ENCODE results near the gene UTP25. TPM values are rescaled to one million over a fixed set of nuclear protein-coding genes. Genes with fewer than 3 reads are reported as not detected.

The UTP25 gene
- polyA plus RNA-seq, 1 donor (not counting 4 experiments of a cell fraction or from before 2014, with no cell fraction given) = 13.3 TPM

DNA sequence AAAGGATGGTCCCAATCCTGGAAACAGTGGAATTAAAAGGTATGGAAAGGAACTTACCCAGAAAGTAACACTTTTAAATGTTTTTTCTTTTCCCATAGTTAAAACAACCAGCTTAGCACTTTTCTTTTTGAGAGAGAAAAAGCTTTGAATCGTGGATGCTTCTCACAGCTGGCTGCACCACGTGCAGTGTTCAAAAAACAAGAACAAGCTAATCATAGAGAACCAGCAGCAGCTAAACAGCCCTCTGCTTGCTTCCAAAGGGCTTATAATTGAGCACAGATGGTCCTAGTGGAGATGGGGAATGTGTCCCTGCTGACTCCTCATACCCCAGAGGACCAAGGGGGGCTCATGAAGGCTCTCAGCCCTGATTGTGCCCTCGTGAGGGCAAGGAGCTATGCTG is 26.4 kb downstream of the UTP25 start:
- H3K79me2 ChIP-seq (ENCODE audit: control insufficient read depth, insufficient read depth, low read length) = no peaks in the 10 kb centered on the region
- H3K9ac ChIP-seq (ENCODE audit: control insufficient read depth, extremely low read depth, insufficient read depth, low read length) = no peak overlapping the region
- no peak for DNase-seq (ENCODE audit: low read depth, low spot score)
- no peaks in the 10 kb centered on the region for H3K4me1 ChIP-seq (ENCODE audit: control insufficient read depth, extremely low read depth, insufficient read depth, low read length)
- no peak for FAIRE-seq
- H3K9me3 ChIP-seq (ENCODE audit: control insufficient read depth, low read depth, low read length) = no peaks in the 10 kb centered on the region
- no peak overlapping the region for H3K27ac ChIP-seq (ENCODE audit: control insufficient read depth, insufficient read depth, low read length)
- no peaks in the 10 kb centered on the region for H3K9me1 ChIP-seq (ENCODE audit: control insufficient read depth, extremely low read depth, insufficient read depth, low read length)
- dilution Hi-C loops (cut with MboI; ENCODE audit: extremely low pct_ligation_motif_present, low sequenced_read_pairs) = no loop called here
- no peak overlapping the region for H3K4me3 ChIP-seq (ENCODE audit: control insufficient read depth in 2 of 3, extremely low read depth in 1 of 3, insufficient read depth in 2 of 3, low read depth in 1 of 3, low read length in 3 of 3)
- H3K27me3 ChIP-seq (ENCODE audit: control insufficient read depth, extremely low read depth, insufficient read depth, low read length) = no peaks in the 10 kb centered on the region
- TF ChIP-seq, protein P1, sequence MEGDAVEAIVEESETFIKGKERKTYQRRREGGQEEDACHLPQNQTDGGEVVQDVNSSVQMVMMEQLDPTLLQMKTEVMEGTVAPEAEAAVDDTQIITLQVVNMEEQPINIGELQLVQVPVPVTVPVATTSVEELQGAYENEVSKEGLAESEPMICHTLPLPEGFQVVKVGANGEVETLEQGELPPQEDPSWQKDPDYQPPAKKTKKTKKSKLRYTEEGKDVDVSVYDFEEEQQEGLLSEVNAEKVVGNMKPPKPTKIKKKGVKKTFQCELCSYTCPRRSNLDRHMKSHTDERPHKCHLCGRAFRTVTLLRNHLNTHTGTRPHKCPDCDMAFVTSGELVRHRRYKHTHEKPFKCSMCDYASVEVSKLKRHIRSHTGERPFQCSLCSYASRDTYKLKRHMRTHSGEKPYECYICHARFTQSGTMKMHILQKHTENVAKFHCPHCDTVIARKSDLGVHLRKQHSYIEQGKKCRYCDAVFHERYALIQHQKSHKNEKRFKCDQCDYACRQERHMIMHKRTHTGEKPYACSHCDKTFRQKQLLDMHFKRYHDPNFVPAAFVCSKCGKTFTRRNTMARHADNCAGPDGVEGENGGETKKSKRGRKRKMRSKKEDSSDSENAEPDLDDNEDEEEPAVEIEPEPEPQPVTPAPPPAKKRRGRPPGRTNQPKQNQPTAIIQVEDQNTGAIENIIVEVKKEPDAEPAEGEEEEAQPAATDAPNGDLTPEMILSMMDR (optimal IDR thresholded peaks at IDR 0.05 in 1 of 3, IDR thresholded peaks at IDR 0.05 in 1 of 3, conservative IDR thresholded peaks at IDR 0.05 in 1 of 3; ENCODE audit: extremely low read depth in 1 of 3, insufficient read depth in 2 of 3, low read length in 3 of 3) = no peak
- no peak for TF ChIP-seq EZH2 (IDR thresholded peaks at IDR 0.05; ENCODE audit: low read length)
- no peak overlapping the region for H2AFZ ChIP-seq (ENCODE audit: control insufficient read depth, low read length)
- H3K4me2 ChIP-seq (ENCODE audit: control insufficient read depth, extremely low read depth, insufficient read depth, low read depth, low read length) = no peak overlapping the region
- H4K20me1 ChIP-seq (ENCODE audit: control insufficient read depth, extremely low read depth, insufficient read depth, low read length) = no peaks in the 10 kb centered on the region
- H3K36me3 ChIP-seq (ENCODE audit: control insufficient read depth in 2 of 2, extremely low read depth in 1 of 2, insufficient read depth in 2 of 2, low read length in 2 of 2) = peaks cover 20 to 38% of the 10 kb centered on the region in 2 experiments

DNA sequence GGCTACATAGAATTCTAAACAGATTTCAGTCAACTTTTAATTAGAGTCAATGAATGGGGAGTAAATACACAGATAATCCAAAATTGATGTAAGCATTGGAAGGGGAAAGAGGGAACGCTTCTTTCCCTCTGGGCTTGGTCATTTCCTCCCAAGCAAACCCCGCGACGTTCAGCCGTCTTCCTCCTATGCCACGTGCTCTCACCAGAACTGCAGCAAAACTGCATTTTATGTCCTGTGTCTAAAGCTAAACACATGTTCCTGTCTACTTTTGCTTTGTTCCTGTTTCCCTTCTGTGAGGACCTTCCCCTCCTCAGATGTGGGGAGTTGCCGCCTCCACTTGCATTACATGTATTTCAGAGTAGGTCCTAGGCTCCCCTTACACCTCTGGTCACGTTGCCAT is 27.2 kb downstream of the UTP25 start:
- FAIRE-seq (no peak), DNase-seq (ENCODE audit: low read depth, low spot score) (no peak)
- dilution Hi-C loops (cut with MboI; ENCODE audit: extremely low pct_ligation_motif_present, low sequenced_read_pairs) = no loop called here
- Histone ChIP-seq H3K27ac (ENCODE audit: control insufficient read depth, insufficient read depth, low read length) (no peak overlapping the region), H3K9ac (ENCODE audit: control insufficient read depth, extremely low read depth, insufficient read depth, low read length) (no peak overlapping the region), H3K4me1 (ENCODE audit: control insufficient read depth, extremely low read depth, insufficient read depth, low read length) (no peaks in the 10 kb centered on the region), H4K20me1 (ENCODE audit: control insufficient read depth, extremely low read depth, insufficient read depth, low read length) (no peaks in the 10 kb centered on the region), H3K9me3 (ENCODE audit: control insufficient read depth, low read depth, low read length) (no peaks in the 10 kb centered on the region), H3K27me3 (ENCODE audit: control insufficient read depth, extremely low read depth, insufficient read depth, low read length) (no peaks in the 10 kb centered on the region), H2AFZ (ENCODE audit: control insufficient read depth, low read length) (no peak overlapping the region), H3K4me2 (ENCODE audit: control insufficient read depth, extremely low read depth, insufficient read depth, low read depth, low read length) (no peak overlapping the region), H3K36me3 (ENCODE audit: control insufficient read depth in 2 of 2, extremely low read depth in 1 of 2, insufficient read depth in 2 of 2, low read length in 2 of 2) (peaks cover 16 to 32% of the 10 kb centered on the region in 2 experiments), H3K79me2 (ENCODE audit: control insufficient read depth, insufficient read depth, low read length) (no peaks in the 10 kb centered on the region), H3K4me3 (ENCODE audit: control insufficient read depth in 2 of 3, extremely low read depth in 1 of 3, insufficient read depth in 2 of 3, low read depth in 1 of 3, low read length in 3 of 3) (no peak overlapping the region), H3K9me1 (ENCODE audit: control insufficient read depth, extremely low read depth, insufficient read depth, low read length) (no peaks in the 10 kb centered on the region)
- TF ChIP-seq, protein P1 (optimal IDR thresholded peaks at IDR 0.05 in 1 of 3, IDR thresholded peaks at IDR 0.05 in 1 of 3, conservative IDR thresholded peaks at IDR 0.05 in 1 of 3; ENCODE audit: extremely low read depth in 1 of 3, insufficient read depth in 2 of 3, low read length in 3 of 3) = no peak
- no peak for TF ChIP-seq EZH2 (IDR thresholded peaks at IDR 0.05; ENCODE audit: low read length)
